DMS114 treated with DMSO at 0.1 percent for 48 hours (cell line): ENCODE measurements around the gene EXOC3.
"Not testable (repeated sequence)": the region's sequence is repeated elsewhere in the genome, so short reads cannot be mapped to it uniquely, and the experiment has no call there.

Experiments
- DNase-seq: peaks from one replicate; lab custom pipeline; 2025; ENCODE audit not compliant: unreplicated experiment; lab: John Stamatoyannopoulos, UW

EXOC3 gene

DNA sequence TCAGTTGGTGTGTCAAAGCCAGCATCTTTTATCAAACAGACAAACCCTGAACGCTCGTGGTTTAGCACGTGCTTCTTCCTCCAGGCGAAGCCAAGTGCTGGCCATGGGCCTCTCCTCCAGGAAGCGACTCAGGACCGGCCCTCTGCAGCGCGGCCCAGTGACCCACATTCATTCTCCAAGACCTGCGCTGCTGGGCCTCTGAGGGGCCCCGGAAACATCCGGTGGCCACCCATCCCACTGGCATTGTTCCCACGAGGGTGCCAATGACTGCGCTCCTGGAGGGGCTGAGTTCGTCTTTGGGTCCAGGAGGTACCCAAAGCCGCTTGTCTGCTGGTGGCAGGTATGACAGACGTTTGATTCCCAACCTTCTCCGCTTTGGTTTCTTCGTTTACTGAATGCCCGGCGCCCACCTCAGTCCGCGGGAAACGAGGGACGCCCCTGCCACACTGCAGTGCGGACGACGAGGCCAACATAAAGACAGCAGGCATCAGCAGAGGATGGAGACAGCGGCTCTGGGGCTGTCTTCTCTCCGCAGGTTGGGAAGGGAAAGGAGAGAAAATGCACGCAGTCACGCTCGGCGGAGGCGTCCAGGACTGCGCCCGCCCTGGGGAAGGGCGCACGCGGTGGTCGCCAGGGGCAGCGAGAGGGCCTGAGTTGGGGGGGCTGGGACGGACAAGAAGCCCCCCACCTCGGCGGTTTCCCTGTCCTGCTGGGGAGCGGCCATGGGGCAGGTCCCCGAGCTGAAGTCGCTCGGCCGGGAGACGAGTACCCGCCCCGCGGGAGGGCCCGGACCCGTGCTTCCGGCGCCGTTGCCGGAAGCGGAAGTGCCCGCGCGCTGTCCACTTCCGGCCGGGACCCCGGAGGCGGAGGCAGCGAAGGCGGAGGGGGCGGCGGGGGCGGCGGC, at the start of gene EXOC3:
TSS of gene EXOC3 (plus strand) at position 842 of the 904 bp plus-strand sequence. CDS start 3,030 bp downstream, outside the sequence.
- peak; percentile 9 for DNase-seq

GRCh38 chr5:393846-394275, 49.1 kb upstream of the EXOC3 start:
- DNase-seq: no peak

GRCh38 chr5:394671-395155, 48.3 kb upstream of the EXOC3 start:
- DNase-seq: no peak

GRCh38 chr5:395156-395920, 47.6 kb upstream of the EXOC3 start:
- DNase-seq: no peak

- DNase-seq: no peak
These were observed 47.0 kb upstream of the EXOC3 start for GRCh38 chr5:395921-396530.

DNA sequence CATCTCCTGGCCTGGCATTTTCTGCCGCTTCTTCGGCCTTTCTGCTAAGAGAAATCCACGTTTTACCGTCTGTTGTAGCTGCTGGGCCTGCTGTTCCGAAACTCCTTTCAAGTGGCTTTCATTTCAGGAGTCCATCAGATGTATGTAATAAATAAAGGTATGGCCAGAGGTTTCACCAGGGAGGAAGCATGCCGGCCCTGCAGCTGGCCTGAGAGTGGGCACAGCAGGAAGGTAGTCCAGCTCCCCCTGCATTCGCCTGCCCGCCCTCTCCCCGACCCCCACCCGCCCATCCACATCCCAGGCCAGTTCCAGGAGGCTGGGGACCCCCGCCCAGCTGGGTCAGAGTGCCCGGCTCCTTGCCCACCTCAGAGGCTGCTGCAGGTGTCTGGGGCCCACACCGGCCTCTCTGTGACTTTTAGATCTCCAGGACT, 46.4 kb upstream of the EXOC3 start:
- no peak for DNase-seq

- not testable (repeated sequence) for DNase-seq
These were observed 44.9 kb upstream of the EXOC3 start for GRCh38 chr5:398141-398474.

GRCh38 chr5:398475-399295, 44.3 kb upstream of the EXOC3 start:
- no peak for DNase-seq

- no peak for DNase-seq
These were observed 43.4 kb upstream of the EXOC3 start for GRCh38 chr5:399296-400281.

GRCh38 chr5:400282-401145, 42.5 kb upstream of the EXOC3 start:
- DNase-seq: no peak

- no peak for DNase-seq
These were observed 41.6 kb upstream of the EXOC3 start for GRCh38 chr5:401146-402034.

DNA sequence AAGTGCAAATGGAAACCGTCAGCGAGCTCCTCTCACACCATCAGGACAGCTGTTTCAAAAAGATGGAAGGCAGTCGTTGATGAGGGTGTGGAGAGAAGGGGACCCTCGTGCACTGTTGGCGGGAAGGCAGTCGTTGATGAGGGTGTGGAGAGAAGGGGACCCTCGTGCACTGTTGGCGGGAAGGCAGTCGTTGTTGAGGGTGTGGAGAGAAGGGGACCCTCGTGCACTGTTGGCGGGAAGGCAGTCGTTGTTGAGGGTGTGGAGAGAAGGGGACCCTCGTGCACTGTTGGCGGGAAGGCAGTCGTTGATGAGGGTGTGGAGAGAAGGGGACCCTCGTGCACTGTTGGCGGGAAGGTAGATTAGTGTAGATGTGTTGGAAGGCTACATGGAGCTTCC, 40.8 kb upstream of the EXOC3 start:
- not testable (repeated sequence) for DNase-seq

DNA sequence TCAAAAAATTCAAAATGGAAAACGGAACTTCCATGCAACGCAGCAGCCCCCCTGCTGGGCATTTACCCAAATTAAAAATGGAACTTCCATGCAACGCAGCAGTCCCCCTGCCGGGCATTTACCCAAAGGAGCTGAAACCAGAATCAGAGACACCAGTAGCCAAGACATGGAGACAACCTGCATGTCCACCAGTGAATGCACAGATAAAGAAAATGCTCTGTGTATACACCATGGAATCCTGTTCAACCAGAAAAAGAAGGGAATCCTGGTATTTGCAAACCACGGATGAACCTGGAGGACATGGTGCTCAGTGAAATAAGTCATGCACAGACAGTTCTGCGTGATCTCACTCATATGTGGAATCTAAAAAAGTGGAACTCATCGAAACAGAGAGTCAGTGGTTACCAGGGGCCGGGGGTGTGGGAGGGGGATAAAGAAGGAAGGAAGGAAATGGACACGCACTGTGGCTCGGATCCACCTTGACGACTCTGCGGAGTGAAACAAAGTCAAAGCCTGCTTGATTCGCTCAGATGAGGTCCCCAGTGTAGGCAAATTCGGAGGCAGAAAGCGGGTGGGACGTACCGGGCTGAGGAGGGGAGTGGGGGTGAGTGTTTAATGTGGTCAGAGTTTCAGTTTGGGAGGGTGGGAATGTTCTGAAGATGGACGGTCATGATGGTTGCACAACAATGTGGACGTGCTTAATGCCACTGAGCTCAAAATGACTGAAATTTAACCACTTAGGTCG, 40.2 kb upstream of the EXOC3 start:
- DNase-seq: no peak

DNA sequence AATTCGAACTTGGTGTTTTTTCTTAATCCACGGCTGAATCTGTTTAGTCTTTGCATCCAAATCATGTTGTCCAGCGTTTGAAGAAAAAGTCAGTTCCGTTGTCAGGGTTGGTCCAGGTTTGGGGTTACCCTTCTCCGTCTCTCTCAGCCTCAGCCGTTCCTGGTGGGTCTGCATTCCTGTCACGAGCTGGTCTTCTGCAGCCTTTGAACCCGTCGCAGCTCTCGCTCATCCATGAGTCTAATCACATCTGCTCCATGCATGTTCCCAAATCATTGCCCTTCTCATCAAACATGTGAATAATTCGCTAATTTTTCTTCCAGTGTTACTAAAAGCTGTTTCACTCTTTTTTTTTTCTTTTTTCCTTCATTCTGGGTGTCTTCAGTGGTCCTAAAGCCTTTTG, 39.0 kb upstream of the EXOC3 start:
- no peak for DNase-seq

DNA sequence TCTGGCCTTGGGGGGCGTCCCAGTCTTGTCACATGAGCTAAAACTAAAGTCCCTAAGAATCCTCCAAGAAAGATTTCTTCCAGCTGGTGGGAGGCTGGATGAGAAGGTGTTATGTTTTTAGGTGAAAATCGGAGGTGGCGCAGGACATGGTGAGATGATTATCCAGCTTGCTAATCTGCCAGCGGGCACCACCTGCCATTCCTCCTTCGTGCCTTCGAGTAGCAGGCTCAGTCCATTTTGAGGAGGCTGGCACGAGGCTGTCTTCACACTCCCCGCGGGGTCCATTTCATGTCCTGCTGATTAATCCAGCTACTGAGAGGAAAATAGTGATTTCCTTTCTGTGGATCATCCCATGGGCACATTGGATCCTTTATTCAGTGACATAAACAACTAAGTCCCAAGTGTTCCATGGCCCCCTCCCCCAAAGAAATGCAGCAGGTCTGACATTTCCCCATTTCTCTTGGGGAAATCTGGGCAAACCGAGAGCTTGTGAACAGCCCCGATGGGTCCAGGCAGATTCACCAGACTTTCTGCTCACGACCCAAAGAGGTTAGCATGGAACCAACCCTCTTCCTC, 38.2 kb upstream of the EXOC3 start:
- DNase-seq: no peak

- DNase-seq: no peak
These were observed 37.6 kb upstream of the EXOC3 start for GRCh38 chr5:405421-405820.

DNA sequence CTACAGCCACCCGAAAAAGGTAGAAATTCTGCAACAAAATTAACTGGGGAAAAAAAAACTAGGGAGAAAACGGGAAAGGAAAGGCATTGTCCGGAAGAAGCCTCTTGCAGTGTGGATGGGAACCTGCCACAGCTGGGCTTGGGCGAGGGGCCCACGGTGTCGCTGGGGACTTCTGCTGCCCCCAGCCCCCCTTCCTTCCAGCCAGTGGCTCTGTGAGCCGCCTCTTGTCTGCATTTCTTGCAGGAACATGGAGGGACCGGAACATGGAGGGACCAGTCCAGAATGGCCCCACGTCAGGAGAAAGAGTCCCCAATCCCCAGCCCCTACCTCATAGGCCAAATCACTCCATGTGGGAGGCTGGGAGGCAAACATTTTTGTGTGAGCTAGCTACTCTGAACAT, 36.9 kb upstream of the EXOC3 start:
- no peak for DNase-seq
